NCI-H774 (cell line): ENCODE measurements around the gene INAFM2.

Experiments used
- DNase-seq: peaks from one replicate; lab custom pipeline; 2025; lab: John Stamatoyannopoulos, UW

INAFM2 gene

GRCh38 chr15:40323239-40323952, at the start of gene INAFM2:
TSS of gene INAFM2 (plus strand) at chr15:40323692. CDS start at chr15:40324056, 364 bp downstream.
- DNase-seq = peak; percentile 87

GRCh38 chr15:40274350-40275274, 48.9 kb upstream of the INAFM2 start:
- DNase-seq = peak; percentile 66

- DNase-seq = no peak
These were observed 48.0 kb upstream of the INAFM2 start for GRCh38 chr15:40275523-40275922.

- DNase-seq = no peak
These were observed 47.5 kb upstream of the INAFM2 start for GRCh38 chr15:40275954-40276353.

- no peak for DNase-seq
These were observed 46.6 kb upstream of the INAFM2 start for GRCh38 chr15:40276927-40277326.

DNA sequence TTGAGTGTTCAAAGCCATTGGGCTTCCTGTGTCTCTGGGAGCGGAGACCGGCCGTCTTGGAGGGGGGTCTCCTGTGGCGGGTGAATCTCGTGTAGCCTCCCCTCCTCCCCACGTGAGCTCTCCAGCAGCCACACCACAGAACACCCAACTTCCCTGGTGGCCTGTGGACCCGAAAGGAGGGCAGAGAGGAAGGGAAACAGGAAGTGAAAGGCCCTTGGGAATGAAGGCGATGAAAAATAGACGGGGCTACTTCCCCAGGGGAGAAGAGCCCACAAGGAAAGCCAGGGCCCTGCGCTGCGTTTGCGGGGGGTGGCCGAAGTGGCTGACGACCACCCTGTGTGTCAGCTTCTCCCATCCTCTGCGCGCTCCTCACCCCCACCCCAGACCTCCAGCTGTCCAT, 46.0 kb upstream of the INAFM2 start:
- no peak for DNase-seq

GRCh38 chr15:40278026-40278425, 45.5 kb upstream of the INAFM2 start:
- no peak for DNase-seq

DNA sequence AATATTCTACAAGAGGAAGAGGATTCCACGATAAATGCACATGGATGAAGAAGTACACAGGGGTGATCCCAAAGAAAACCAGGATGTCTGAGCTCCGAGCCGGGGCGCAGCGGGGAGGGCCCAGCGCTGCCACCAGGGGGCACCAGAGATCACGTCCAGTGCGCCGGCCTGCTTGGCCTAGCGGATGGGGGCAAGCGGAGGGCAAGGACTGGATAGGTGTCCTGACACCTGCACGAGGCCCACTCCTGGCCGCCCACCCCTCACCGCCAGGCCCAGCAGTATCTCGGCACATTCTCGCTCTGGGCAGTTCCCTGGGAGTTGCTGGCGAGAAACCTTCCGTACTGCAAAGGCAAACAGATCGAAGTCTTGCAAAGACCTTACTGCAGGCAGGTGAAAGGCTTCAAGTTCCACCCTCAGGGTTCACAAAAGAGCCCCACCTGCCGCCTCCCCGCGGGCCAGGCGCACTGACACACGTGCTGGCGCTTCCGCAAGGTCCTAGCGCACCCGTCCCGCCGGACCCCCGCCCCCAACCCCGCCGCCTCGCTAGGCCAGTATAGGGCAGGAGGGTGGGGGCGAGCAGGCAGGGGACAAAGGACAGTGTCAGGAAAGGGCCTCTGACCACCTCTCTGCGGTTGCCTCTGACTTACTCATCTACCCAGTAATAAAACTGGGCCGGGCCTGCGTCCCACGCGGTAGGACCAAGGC, 43.9 kb upstream of the INAFM2 start:
- DNase-seq = peak; percentile 54

- DNase-seq = no peak
These were observed 43.0 kb upstream of the INAFM2 start for GRCh38 chr15:40280260-40281056.

DNA sequence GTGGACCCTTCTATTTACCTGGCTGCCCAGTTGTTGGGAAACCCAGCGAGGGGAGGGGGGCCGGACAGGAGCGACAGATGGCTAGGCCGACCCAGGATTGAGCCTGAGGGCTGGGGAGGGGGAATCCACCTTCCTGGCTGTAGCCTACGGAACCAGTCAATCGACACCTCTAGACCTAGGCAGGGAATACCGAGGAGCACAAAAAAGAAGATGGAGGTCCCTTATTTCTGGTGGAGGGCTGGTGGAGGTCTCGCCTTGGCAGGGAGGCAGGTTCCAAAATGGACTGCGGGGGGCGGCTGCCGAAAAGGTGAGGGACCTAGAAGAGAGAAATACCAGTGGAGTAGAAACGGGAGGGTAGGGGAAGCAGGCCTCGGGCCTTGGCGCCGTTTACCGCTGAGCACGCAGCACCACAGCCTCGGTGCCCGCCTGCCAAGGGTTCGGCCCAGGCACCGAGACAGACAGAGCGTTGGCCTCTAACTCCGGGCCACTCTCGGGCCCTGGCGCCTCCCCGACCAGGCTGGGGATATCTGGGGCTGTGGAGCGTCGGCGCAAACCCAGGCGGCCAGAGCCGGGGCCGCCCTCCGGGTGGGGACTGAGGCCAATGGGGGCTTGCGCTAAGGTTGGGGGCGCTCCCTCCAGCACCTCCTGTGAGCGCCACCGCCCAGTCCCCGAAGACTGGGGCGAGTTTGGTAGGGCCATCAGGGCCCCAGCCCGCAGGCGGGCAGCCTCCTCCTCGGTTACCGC, 42.3 kb upstream of the INAFM2 start:
- no peak for DNase-seq

DNA sequence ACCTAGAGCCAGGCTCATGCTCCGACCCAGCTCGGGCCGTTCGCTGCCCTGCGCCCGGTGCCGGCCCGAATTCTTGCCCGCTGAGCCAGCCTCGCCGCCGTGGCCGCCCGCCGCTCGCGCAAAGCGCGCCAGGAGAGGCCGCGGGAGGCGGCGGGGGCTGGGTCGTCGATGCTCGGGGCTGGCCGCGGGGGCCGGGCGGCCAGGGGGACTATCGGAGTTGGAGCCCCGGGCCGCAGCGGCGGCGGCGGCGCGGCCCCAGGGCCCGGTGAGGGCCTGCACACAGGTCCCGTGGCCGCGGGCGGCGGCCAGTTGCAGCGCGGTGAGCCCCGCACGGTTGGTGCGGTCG, 41.7 kb upstream of the INAFM2 start:
- DNase-seq = no peak

DNA sequence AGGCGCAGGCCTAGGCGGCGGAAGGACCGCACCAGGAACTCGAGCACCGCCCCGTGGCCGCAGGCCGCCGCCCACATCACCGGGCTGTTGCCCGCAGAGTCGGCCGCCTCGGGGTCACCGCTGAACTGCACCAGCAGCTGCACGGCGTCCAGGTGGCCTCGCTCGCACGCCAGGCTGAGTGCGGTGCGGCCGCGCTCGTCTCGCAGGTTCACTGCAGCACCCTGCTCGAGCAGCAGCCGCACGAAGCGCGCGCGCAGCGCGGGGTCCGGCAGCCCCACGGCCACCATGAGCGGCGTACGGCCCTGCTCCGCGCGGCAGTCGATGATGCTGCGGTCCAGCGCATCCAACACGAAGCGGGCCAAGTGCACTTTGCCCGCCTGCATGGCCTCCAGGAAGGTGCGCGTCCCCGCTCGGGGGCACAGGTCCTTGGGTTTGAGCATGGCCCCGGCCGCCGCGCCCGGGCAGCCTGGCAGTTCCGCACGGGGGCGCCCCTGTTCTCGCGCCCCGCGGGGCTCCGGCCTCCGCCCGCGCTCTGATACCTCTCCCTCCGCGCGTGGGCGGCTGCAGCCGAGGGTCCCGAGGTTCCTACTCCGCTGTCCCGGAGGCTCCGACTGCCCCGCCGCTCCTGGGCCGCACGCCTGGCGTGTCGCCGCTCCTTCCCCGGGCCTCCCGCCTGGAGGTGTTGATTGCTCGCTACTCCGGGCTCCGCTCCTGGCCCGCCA, 41.2 kb upstream of the INAFM2 start:
- DNase-seq = peak; percentile 7

- no peak for DNase-seq
These were observed 40.5 kb upstream of the INAFM2 start, which contains the start of gene ANKRD63 for GRCh38 chr15:40282869-40283614. TSS of gene ANKRD63 (minus strand) at chr15:40283064. CDS start at chr15:40282586, 478 bp downstream.

GRCh38 chr15:40283615-40284300, 39.7 kb upstream of the INAFM2 start:
- DNase-seq = no peak

DNA sequence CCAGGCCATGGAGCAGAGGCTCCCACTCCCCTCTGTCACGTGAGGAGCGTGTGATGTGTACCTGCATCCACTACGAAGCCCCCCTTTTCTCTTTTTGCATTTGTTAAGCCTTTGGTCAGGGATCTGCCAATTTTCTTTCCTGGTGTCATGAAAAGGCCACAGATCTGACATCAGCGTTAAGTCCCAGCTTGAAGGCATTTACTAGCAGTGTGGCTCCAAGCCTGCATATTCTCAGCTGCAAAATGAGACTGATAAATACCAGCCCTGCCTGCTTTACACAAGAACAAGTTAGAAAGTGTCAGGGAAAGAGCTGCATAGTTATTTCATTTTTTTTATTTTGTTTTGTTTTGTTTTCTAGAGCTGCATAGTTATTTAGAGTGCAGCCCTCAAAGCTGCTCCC, 38.3 kb upstream of the INAFM2 start:
- no peak for DNase-seq

DNA sequence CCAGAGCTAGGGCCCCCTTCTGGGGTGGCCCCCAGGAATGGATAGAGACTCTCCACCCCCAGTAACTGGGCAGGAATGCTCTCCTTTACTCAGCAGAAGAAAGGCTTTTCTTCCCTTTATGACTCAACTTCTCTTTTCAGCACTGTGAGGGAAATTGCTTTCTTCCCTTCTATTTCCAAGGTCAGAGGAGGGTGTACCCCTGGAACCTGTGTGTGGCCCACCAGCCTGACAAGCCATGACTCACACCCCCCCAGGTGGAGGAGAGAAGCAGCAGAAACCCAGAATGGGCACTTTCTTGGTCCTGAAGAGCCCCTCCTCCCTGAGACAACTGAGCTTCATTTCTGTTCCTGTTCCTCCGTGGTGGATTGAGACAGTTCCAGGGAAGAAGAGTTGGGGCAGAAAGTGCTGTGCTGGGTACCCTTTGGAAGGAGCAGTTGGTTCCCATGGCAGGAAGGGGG, 37.9 kb upstream of the INAFM2 start:
- no peak for DNase-seq

DNA sequence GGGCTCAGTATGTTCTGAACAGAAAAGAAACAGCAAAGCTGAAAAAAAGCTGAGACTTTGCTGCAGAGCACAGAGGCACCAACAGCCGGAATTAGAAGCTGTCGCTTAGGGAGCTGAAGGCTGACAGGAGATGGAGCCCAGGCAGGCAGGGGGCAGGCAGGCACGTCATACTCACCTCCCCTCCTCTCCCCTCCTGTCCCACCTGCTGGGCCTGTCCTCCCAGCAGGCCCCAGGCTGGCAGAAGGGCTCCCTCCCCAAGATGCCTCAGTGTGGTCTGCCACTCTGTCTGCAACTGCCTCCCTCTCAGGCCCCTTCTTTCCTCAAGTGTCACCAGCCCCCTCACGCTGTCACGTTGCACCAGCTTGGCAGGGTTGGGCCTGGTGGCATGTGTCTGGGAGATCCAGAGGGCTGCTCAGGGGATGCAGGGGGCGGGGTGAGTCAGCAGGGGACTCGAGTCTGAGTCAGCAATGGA, 37.4 kb upstream of the INAFM2 start:
- DNase-seq = no peak

- no peak for DNase-seq
These were observed 36.7 kb upstream of the INAFM2 start for GRCh38 chr15:40286794-40287193.

GRCh38 chr15:40287505-40287904, 36.0 kb upstream of the INAFM2 start:
- no peak for DNase-seq
